AG04450 (cell line): ENCODE data around the gene DPP3. TPM values are rescaled to one million over a fixed set of nuclear protein-coding genes. Genes with fewer than 3 reads are reported as not detected.
"Not testable (repeated sequence)": the region's sequence is repeated elsewhere in the genome, so short reads cannot be mapped to it uniquely, and the experiment has no call there.

ENCODE experiments used
- CTCF ChIA-PET: fragments of 300-600, 350-600 bp; formaldehyde crosslinking; extraction: SDS; loops from one replicate; lab custom pipeline; 2022; ENCODE audit warnings: antibody characterized with exemption, inconsistent platforms; lab: Charles Lee
- POLR2A ChIA-PET: fragments of 350-600 bp; formaldehyde crosslinking; extraction: SDS; loops from one replicate; lab custom pipeline; 2021; ENCODE audit warnings: antibody characterized with exemption, inconsistent platforms; lab: Yijun Ruan, JAX
- DNase-seq: peaks from one replicate; pipeline ENCODE4 v3.0.0-alpha.2; 2011; ENCODE audit warnings: low read depth, low spot score
- H3K27ac ChIP-seq: one replicate; pipeline ENCODE4 v1.5.1; 2012; ENCODE audit warnings: low read depth, low read length, control low read depth
- H3K27me3 ChIP-seq: one replicate; pipeline ENCODE4 v1.6.0; 2012; ENCODE audit warnings: low read length; ENCODE audit not compliant: control insufficient read depth, insufficient read depth
- H3K4me3 ChIP-seq: 2 replicates; pipeline ENCODE4 v1.5.1; 2011; ENCODE audit warnings: mild to moderate bottlenecking, low read depth, low read length, control low read depth
- H3K9me3 ChIP-seq: 2 replicates; pipeline ENCODE4 v1.5.1; 2012; ENCODE audit warnings: low read length; ENCODE audit not compliant: control insufficient read depth, insufficient read depth
- CTCF ChIP-seq: IDR thresholded peaks from 2 replicates; pipeline ENCODE4 v1.5.1; 2011; ENCODE audit warnings: low read depth, low read length, control low read depth, inconsistent platforms
- polyA minus RNA-seq: library from RNA; depleted of rRNA, polyadenylated mRNA; stranded (reverse); fragments of >200 nt; gene quantifications from 2 replicates; pipeline ENCODE4 v1.2.3, GENCODE V29; 2011; rRNA and poly(A)+ RNA removed
- polyA plus RNA-seq: library from polyadenylated mRNA; depleted of rRNA; stranded (reverse); fragments of >200 nt; gene quantifications from 2 replicates; pipeline ENCODE4 v1.2.3, GENCODE V29; 2011; rRNA removed

The DPP3 gene
- polyA plus RNA-seq: 54.6 and 60.2 TPM in 2 replicates
- polyA minus RNA-seq: 52.7 and 63.8 TPM in 2 replicates

GRCh38 chr11:66480117-66480938, at the start of gene DPP3:
Gene DPP3 (plus strand): TSS chr11:66480434. CDS start chr11:66482201, 1,767 bp downstream.
- ChIA-PET POLR2A (interaction anchor here (0.6 to 2.3 kb wide), 13 partner anchors 9 to 169 kb away, joined by 3 to 32 read pairs (median 4); partner anchors contain the start of genes BBS1, MRPL11, PELI3 and RBM4), CTCF (no interaction called here)
- no peaks in the 10 kb centered on the region; the same call in 1 of the 2 replicates for H3K9me3 ChIP-seq
- H3K27me3 ChIP-seq: no peaks in the 10 kb centered on the region
- peak within 1 kb of the TSS; percentile 80 for H3K4me3 ChIP-seq
- peak within 1 kb of the TSS; percentile 96 for H3K27ac ChIP-seq
- DNase-seq: peak; percentile 88
- TF ChIP-seq CTCF: no peak

GRCh38 chr11:66431287-66431686, 48.9 kb upstream of the DPP3 start:
- CTCF ChIA-PET: interaction anchor here (0.8 to 1.4 kb wide), 4 partner anchors 23 to 45 kb away, joined by 4 to 26 read pairs (median 8); no protein-coding TSS in a partner anchor
- H3K9me3 ChIP-seq, POLR2A ChIA-PET, H3K27ac ChIP-seq, H3K4me3 ChIP-seq, H3K27me3 ChIP-seq, DNase-seq: not testable (repeated sequence)

GRCh38 chr11:66431871-66432329, 48.3 kb upstream of the DPP3 start:
- CTCF ChIA-PET: interaction anchor here (0.8 to 2.2 kb wide), 2 partner anchors 23 to 33 kb away, joined by 3 to 12 read pairs; no protein-coding TSS in a partner anchor

GRCh38 chr11:66432597-66432996, 47.6 kb upstream of the DPP3 start:
- H3K27me3 ChIP-seq: no peaks in the 10 kb centered on the region
- H3K4me3 ChIP-seq: no peak overlapping the region
- ChIA-PET CTCF (interaction anchor here (0.7 to 2.2 kb wide), 5 partner anchors 14 to 43 kb away, joined by 3 to 12 read pairs (median 3); no protein-coding TSS in a partner anchor), POLR2A (interaction anchor here (0.9 kb wide), 1 partner anchor 24 kb away, joined by 6 read pairs; no protein-coding TSS in a partner anchor)
- H3K9me3 ChIP-seq: no peaks in the 10 kb centered on the region
- TF ChIP-seq CTCF: no peak
- no peak overlapping the region for H3K27ac ChIP-seq
- DNase-seq: no peak

More at GRCh38 chr11:66431871-66432329, 48.3 kb upstream of the DPP3 start:
- H3K27me3 ChIP-seq, H3K27ac ChIP-seq, DNase-seq, H3K4me3 ChIP-seq, H3K9me3 ChIP-seq: not testable (repeated sequence)
- POLR2A ChIA-PET: interaction anchor here (0.9 kb wide), 1 partner anchor 23 kb away, joined by 6 read pairs; no protein-coding TSS in a partner anchor

- no peak for DNase-seq
- no peak for TF ChIP-seq CTCF
- CTCF ChIA-PET: interaction anchor here (0.5 to 1.9 kb wide), 8 partner anchors 9 to 127 kb away, joined by 3 to 18 read pairs (median 4); no protein-coding TSS in a partner anchor
- H3K4me3 ChIP-seq: peak overlapping the region; percentile 81
- H3K27me3 ChIP-seq: no peaks in the 10 kb centered on the region
- POLR2A ChIA-PET: interaction anchor here (1.1 to 2.0 kb wide), 4 partner anchors 17 to 240 kb away, joined by 3 to 11 read pairs (median 6); partner anchors contain the start of genes DPP3, NPAS4, RBM4B and YIF1A
- H3K27ac ChIP-seq: no peak overlapping the region
- peaks cover 4% of the 10 kb centered on the region; the same call in 1 of the 2 replicates for H3K9me3 ChIP-seq
Observed at GRCh38 chr11:66437979-66438503, 42.2 kb upstream of the DPP3 start.
